ENCODE data around the gene ITK.
A peak's percentile ranks its signal among the peaks of the same experiment; 100 is the strongest.
"Not testable (repeated sequence)": the region's sequence is repeated elsewhere in the genome, so short reads cannot be mapped to it uniquely, and the experiment has no call there.

Gene ITK

DNA sequence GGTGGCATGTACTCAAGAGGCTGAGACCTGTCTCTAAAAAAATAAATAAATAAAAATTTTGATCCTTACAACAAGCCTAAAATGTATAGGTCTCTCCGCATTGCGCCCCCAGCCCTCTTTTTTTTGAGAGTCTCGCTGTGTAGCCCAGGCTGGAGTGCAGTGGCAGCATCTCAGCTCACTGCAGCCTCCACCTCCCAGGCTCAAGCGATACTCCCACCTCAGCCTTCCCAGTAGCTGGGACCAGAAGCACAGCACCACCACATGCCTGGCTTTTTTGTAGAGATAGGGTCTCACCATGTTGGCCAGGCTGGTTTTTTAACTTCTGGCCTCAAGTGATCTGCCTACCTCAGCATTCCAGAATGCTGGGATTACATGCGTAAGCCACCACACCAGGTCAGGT is 12.4 kb upstream of the ITK start:
- no peak for DNase-seq (ENCODE audit: low read depth)

DNA sequence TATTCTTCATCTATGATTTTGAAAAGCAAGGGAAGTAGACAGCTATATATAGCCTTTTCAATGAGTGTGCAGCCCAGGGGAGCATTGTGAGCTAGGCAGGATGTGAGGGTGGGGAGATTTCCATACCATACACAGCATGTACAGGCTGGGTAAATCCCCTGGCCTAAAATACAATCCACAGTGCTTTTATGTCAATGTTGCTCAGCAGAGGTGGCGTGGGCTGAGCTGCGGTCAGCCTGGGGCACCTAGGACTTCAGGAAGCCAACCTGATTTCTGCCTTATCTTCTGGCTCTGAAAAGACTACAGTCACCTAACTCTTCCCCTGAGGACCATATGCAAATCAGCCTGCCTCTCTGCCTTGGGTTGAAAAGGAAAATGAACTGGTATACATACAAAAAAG is 8.2 kb upstream of the ITK start:
- DNase-seq (ENCODE audit: low read depth) = peak; percentile 74

DNA sequence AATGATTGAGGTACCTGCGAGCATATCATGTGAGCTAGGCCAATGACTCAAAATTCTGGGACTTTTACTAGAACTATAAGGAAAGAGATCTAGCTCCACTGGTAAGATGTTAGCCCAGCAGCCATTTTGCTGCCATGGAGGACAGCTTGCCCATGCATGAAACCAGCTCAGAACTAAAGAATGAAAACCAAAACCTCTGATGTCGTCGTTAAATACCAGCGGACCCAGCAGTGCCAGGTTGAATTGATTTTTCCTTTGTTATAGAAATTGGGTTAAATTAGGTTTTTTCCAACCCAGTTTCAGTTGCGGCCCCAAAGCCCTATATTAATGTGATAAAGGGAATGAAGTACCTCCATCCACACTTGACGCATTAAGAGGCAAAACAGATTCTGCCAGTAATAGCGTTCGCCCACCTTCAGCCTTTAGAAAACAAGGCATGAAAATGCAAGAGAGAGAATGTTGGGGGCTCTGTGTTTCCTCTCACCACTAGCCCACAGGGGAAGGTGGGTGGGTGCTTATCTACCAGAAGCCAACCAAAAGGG is 5.5 kb upstream of the ITK start:
- DNase-seq (ENCODE audit: low read depth) = no peak

DNA sequence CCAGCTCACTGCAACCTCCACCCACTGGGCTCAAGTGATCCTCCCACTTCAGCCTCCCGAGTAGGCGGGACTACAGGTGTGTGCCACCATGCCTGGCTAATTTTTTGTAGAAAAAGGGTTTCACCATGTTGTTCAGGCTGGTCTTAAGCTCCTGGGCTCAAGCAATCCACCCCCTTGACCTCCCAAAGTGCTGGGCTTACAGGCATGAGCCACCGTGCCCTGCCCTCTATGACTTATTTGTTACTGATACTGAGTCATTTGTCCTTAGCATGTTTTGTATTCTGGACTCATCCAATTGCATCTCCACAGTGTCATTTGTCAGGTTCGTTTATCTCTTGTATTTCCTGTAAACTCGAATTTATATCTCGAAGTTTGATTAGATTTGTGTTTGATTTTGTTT is 2.7 kb upstream of the ITK start:
- DNase-seq (ENCODE audit: low read depth) = no peak

DNA sequence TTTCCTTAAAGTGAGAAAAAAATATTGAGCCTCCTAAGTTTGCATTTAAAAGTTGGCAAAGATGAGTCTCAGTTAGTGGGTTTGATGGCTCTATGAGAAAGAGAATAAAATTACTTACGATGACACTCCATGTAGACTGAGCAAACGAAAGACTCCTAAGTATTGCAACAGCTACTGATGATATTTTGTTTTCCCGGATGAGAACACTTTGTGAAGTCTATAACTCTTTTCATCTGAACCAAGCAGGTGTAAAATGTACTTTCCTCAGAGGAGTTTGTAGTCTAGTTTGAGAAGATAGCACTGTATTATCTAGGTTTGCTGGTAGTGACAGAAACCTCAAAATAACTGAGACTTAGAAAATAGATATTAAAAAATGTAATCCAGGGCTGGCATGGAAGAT is 1.7 kb upstream of the ITK start:
- no peak for DNase-seq (ENCODE audit: low read depth)

DNA sequence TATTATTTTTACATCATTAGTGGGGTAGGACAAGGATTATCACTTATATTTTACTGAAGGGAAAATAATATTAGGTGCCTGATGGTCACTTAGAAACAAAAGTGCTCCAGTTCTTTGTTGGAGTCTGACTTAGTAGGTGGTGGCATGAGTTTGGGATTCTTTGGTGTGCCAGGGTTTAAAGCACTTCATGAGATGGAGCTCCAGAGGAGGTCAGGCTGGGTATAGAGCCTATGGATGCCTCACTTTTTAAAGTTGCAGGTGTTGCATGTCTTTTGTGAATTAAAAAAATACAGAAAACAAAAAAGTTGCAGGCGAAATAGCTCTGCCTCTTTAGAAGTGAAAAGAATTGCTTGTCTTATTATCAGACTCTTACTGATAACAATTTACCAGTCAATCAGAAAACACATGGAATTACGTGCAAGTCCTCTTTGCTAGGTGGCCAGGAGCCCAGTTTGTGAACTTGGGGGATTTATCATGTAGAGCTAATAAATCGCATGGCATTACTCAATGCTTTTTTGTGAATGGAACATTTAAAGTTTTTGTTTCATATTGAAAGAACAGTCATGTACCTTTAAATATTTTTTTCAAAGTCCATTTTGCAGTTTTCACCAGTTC is 1.6 kb downstream of the ITK start:
- no peak for DNase-seq (ENCODE audit: low read depth)

DNA sequence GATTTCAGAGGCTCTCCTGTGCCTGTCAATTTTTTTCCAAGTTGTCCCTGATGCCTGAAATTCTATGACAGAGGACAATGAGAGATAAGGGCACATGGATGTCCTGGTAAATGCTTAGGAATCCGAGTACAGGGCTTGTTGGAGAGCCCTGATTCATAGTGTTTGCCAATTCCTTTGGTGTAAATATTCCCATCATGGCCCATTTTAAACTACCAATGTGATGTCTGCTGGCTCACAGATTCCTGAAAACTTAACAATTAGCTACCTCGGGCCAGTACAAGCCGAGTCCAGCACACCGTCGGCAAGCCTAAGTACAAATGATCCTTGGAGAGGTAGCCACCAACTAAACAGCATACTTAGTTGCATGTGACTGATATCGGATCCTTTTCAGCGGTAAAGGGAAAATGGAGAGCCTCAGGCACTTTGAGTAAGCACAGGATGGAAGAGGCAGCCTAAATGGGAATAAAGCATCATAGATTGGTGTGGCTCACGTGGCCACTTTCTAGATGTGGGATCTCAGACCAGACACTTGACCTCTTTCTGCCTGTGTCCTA is 3.6 kb downstream of the ITK start:
- DNase-seq (ENCODE audit: low read depth) = no peak

DNA sequence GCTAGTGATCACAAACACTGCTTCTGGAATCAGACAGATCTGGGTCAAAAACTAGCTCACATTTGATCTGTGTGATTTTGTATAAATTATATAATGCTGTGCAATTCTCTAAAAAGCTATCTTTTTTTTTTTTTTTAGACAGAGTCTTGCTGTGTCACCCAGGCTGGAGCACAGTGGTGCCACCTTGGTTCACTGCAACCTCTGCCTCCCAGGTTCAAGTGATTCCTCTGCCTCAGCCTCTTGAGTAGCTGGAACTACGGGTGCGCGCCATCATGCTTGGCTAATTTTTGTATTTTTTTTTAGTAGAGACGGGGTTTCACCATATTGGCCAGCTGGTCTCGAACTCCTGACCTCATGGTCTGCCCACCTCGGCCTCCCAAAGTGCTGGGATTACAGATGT is 4.5 kb downstream of the ITK start:
- DNase-seq (ENCODE audit: low read depth) = not testable (repeated sequence)

DNA sequence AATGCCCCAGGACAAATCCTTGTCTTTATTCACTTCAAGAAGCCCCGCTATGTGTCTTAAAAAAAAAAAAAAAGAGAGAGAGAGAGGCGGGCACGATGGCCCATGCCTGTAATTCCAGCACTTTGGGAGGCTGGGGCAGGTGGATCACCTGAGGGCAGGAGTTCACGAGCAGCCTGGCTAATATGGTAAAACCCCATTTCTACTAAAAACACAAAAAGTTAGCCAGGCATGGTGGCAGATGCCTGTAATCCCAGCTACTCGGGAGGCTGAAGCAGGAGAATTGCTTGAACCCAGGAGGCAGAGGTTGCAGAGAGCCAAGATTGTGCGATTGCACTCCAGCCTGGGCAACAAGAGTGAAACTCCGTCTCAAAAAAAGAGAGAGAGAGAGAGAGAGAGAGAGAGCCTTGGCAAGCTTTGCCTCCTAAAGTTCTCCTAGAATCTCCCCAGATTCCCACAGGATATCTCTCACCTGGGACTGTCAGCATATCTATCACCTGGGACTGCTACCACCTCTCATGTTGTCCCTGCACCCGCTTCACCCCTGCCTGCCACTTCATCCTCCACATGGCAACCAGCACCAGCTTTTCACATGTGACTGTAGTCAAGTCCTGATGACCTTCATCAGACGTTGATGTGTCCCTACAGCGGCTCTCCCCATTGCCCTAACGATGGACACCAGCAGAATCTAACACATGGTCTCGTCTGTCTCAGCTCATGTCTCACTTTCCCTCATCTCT is 5.8 kb downstream of the ITK start:
- DNase-seq (ENCODE audit: low read depth) = no peak

DNA sequence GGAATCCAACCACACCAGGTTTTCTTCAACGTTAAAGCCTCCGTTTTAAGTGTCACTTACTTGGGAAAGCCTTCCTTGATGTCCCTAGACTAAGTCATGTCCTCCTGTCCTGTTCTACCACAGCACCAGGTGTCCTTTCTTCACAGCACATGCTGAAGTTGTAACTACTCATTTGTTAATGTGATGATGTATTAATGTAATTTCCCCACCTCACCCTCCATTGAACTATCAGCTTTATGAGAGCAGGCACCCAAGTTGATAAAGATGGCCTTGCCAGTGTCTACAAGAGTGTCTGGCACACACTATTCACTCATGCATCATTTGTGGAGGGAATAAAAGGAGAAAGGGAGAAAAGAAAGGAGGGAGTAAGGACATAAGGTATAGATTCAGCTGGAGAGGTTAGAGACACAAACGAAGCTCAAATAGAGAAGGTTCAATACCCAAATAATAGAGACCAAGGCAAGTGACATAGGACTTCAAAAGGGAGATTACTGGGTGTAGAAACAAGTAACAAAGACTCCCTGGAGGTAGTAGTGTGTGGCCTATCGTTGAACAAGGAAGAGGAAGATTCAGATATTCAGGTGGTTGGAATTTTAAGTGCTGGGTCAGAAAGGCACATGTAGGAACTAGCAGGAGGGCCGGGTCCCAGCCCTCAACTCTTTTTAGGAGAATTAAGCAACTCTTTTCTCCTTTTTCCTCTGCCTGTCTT is 6.6 kb downstream of the ITK start:
- no peak for DNase-seq (ENCODE audit: low read depth)

DNA sequence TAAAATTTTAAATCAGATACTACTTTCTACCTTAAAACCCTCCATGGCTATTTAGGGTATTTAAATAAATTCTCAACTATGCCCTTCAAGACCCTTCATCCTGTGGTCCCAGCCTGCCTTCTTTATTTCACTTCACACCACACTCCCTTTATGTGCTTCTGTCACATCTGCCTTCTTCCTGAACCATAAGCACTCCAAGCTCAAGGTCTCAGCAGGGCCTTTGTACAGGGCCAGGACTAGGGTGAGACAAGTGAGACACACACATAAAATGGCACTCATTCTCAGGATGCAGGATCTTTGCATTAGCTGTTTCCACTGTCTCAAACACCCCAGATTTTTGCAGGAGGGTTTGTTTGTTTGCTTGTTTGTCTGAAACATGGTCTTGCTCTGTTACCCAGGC is 7.6 kb downstream of the ITK start:
- no peak for DNase-seq (ENCODE audit: low read depth)

DNA sequence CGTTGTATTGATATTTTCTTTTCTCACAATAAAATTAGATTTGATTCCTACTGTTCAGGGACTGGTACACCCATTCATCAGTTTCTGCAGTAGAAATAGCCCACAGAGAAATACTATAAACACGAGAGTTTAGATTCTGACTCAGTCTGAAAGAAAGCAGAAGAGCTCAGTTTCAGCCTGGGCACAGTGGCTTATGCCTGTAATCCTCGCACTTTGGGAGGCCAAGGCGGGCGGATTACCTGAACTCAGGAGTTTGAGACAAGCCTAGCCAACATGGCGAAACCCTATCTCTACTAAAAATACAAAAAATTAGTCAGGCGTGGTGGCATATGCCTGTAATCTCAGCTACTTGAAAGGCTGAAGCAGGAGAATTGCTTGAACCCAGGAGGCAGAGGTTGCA is 8.6 kb downstream of the ITK start:
- DNase-seq (ENCODE audit: low read depth) = no peak

DNA sequence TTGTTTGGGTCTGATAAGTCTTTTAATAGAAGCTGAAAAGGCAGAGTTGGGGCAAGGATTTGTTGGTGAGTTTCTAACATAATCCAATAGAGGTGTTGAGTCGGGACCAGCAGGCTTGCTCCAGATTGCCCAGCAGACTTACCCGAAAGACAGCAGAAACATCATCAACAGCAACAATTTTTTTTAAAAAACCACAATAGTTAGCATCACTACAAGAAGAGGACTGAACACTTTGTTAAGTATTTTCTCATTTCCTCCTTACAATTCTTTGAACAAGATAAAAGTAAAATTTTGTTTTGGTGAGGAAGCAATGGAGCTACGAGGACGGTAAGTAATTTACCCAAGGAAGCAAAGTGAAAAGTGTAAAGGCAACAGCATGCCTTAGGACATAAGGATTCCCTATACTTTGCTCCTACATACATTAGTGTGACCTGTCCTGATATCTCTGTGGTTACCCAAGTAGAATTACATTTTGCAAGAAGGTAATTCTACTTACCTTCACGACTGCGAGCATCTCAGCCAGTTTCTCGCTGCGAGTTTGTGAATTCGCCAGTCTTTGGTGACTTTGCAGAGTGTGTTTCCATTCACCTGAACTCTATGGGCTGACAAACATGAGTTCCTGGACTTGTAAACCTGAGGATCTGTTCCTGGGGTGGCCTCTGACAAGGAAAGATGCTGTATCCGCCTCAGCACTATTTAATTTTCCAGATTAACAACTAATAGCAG is 13.2 kb downstream of the ITK start:
- no peak for DNase-seq (ENCODE audit: low read depth)

DNA sequence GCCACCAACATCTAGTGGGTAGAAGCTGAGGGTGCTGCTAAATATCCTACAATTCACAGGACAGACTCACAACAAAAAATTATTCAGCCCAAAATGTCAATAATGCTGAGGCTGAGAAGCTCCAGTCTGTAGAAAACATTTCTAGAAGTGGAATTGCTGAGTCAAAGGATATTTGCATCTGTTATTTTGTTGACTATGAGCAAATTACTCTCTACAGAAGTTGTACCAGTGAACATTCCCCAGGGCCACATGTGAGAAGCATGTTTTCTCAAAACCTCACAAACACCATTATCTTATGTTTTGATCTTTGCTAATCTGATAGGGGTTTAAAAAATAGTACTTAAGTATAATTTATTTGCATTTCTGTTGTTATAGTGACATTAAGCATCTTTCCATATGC is 15.4 kb downstream of the ITK start:
- no peak for DNase-seq (ENCODE audit: low read depth)

DNA sequence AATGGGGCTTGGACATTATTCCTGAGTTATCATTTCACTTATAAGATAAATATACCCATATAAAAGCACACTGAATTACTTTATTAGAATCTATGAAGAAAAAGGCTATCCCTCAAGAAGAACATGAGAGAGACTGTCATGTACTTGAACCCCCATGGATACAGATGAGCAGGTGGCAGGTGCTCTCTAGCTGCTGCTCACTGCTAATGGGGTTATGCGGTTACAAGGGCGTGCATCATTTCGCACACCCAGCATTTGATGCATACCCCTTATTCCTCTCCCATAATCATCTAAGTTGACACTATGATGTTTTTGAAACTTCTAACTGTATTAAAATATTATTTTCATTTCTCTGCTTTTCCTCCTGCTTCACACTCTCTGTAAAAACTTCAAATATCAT is 16.4 kb downstream of the ITK start:
- DNase-seq (ENCODE audit: low read depth) = no peak

DNA sequence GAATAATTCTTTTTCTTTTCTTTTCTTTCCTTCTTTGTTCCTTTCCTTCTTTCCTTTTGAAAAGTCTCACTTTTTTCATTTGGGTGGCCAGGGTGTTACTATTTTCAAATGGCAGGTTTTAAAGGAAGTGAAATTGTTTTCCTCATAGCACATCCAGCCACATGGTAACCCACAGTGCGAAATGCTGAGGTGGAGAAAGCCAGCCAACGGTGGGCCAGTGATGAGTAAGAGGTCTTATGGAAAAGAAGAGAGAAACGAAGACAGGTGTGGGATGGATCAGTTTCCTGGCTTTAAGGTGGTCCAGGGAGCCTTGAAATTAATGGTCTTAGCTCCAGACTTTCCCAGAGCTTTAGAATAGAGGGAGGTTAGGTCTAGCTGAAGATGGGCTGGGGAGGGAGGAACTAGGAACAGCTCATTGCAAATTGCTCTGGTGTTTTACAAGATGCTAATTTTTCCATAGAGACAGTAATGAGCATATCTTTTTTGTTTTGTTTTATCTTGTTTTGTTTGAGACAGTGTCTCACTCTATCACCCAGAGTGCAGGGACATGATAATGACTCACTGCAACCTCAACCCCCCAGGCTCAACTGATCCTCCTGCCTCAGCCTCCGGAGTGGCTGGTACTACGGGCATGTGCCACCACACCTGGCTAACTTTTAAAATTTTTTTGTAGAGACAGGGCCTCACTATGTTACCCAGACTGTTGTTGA is 17.8 kb downstream of the ITK start:
- DNase-seq (ENCODE audit: low read depth) = no peak

DNA sequence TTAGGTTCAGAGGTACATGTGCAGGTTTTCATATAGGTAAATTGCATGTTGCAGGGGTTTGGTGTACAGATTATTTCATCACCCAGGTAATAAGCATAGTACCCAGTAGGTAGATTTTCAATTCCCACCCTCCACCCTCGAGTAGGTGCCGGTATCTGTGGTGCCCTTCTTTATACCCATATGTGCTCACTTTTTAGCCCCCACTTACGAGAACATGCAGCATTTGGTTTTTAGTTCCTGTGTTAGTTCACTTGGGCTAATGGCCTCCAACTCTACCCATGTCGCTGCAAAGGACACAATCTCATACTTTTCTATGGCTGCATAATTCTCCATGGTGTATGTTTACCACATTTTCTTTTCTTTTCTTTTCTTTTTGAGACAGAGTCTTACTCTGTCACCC is 21.2 kb downstream of the ITK start:
- no peak for DNase-seq (ENCODE audit: low read depth)

DNA sequence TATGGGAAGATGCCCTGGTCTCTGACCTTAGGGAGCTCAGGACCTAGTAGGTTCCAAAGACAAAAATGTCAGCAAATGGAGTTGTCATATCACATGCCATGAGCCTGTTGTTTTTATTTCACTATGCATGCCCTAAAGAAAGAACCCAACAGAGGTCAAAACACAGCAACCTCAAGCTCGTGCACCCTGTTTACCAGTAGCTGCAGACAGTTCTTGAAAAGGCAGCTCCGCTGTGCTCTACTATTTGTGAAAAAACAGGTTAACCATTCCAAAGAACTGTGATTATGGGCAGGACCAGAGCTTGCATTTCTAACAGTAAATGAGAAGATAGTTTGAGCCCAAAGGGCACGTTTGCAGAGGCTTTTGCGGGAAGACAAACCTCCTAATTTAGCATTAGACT is 22.8 kb downstream of the ITK start:
- DNase-seq (ENCODE audit: low read depth) = no peak

DNA sequence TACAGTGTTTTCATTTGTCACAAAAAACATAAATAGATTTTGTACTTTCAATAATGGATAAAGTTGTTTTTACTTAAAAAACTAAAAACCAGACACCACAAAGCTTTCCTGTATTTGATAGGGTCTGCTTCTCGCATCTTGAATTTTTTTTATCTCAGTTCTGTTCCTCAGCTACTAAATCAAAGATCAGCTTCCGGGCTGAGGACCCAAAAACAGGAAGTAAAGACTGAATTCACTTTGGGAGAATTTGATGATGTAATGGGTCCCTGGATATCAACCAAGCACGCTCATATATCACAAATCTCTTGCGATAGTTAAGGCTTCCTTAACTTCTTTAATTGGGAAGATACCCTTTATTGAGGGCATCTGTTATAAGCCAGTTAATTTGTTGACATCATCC is 24.1 kb downstream of the ITK start:
- DNase-seq (ENCODE audit: low read depth) = no peak

DNA sequence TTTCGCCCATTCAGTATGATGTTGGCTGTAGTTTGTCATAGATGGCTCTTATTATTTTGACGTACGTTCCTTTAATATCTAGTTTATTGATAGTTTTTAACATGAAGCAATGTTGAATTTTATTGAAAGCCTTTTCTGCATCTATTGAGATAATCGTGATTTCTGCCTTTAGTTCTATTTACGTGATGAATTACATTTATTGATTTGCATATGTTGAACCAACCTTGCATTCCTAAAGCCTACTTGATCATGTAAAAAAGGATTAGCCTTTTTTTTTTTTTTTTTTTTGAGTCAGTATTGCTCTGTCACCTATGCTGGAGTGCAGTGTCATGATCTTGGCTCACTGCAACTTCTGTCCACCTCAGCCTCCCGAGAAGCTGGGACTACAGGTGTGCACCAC is 25.1 kb downstream of the ITK start:
- DNase-seq (ENCODE audit: low read depth) = no peak

DNA sequence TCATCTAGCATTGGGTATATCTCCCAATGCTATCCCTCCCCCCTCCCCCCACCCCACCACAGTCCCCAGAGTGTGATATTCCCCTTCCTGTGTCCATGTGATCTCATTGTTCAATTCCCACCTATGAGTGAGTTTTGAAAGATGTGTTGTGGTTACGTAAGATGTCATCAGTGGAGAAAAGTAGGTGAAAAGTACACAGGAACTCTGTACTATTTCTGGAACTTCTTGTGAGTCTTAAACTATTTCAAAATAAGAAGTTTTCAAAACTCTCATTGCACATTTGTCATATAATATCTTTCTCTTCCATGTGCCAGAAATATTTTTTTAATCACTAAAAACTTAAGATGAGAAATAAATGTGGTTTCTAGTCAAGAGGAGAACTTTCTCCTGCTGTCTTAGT is 30.0 kb downstream of the ITK start:
- not testable (repeated sequence) for DNase-seq (ENCODE audit: low read depth)

DNA sequence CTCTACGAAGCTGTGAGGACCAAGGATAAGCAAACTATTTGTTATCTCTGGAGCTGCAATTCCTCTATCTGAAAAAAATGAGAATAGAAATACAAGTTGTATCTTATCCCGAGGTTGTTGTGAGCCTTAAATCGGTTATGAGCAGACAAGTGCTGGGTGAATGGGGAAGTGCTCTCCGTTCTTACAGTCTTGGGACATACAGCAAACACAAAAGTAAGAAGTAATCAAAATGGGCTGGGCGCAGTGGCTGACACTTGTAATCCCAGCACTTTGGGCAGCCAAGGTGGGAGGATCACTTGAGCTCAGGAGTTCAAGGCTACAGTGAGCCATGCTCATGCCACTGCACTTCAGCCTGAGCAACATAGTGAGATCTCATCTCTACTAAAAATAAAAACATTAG is 31.7 kb downstream of the ITK start:
- no peak for DNase-seq (ENCODE audit: low read depth)

Data from stimulated activated CD8-positive, alpha-beta memory T cell treated with anti-CD3 and anti-CD28 coated beads, Interleukin-7, amount 100 ng/mL, for 24 hours (primary cell).